ENCODE results near the gene ADNP.
"Not testable (repeated sequence)": the region's sequence is repeated elsewhere in the genome, so short reads cannot be mapped to it uniquely, and the experiment has no call there.

Gene ADNP

DNA sequence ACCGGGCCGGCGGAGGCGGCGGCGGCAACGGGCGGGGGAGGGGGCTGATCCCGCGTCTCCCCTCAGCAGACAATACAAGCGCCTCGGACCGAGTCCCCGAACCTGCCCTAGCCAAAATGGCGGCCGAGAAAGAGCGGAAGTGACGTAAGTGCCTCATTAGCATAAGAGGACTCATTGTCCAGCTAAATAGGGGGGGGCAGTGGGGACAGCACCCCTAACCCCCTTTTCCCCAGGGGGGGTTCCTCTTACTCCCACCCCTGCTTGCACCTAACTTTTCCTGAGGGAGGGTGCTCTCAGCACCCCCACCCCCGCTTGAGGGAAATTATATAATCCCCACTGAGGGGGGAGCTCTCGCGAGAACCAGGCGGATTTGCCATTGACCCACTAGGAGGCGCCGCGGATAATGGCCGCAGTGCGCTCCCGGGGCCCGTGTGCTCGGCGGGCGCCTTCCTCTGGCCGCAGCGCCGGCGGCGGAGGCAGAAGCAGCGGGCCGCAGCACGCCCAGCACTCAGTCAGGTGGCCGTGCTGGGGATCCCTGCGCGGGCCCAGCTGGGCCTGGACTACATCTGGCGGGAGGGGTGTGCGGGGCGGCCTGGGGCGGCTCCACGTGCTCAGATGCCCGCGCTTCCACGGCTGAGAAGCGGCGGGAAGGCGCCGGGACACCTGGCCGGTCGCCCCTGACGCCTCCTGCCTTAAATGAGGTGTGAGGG lies at the start of gene ADNP:
ADNP (minus strand) TSS at position 132 of the 710 bp plus-strand sequence. CDS start 27,441 bp downstream, outside the sequence.
- Histone ChIP-seq H4K20me1 (peaks cover 34% of the 10 kb centered on the region), H3K27ac (peak within 1 kb of the TSS; percentile 100), H3K4me2 (peak within 1 kb of the TSS; percentile 62), H3K9ac (peak within 1 kb of the TSS; percentile 100), H3K4me1 (peaks cover 37% of the 10 kb centered on the region), H3K36me3 (peaks cover 55% of the 10 kb centered on the region), H3K4me3 (peak within 1 kb of the TSS; percentile 100), H3K9me3 (no peaks in the 10 kb centered on the region), H3K27me3 (no peaks in the 10 kb centered on the region)
- TF ChIP-seq Cebpa-rat (IDR thresholded peaks at IDR 0.05), result no peak

DNA sequence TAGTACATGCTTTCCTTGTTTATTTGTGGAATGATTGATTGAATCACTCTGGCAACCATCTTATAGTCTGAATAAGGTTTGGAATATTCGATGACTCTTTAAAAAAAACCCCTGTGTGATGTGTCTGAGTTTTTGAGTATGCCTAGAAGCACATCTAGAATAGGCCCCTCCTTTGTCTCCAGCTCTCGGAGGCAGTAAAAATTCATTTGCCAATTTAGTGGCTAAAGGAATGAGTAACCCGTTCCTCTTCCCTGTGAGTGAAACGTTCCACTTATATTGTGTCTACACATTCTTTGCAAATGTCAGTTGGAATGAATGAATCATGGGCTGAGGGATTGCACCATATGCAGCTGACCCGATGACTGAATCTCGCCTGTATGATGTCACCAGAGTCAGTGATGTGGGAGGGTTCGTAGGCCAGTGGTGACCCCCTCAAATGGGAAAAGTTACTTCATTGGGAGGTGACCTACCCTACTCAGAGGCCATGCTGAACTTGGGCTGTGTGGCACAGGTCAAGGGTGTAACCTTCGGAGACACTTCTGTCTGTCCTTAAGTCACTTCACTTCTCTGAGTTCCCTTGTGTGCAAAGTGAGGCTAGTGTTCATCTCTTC lies 48.9 kb upstream of the ADNP start:
- Histone ChIP-seq H3K9me3 (no peaks in the 10 kb centered on the region), H3K36me3 (no peaks in the 10 kb centered on the region), H3K27me3 (no peaks in the 10 kb centered on the region), H4K20me1 (no peaks in the 10 kb centered on the region), H3K27ac (no peak overlapping the region), H3K9ac (no peak overlapping the region), H3K4me1 (peaks cover 8% of the 10 kb centered on the region), H3K4me3 (no peak overlapping the region), H3K4me2 (no peak overlapping the region)
- TF ChIP-seq Cebpa-rat (IDR thresholded peaks at IDR 0.05), result no peak

DNA sequence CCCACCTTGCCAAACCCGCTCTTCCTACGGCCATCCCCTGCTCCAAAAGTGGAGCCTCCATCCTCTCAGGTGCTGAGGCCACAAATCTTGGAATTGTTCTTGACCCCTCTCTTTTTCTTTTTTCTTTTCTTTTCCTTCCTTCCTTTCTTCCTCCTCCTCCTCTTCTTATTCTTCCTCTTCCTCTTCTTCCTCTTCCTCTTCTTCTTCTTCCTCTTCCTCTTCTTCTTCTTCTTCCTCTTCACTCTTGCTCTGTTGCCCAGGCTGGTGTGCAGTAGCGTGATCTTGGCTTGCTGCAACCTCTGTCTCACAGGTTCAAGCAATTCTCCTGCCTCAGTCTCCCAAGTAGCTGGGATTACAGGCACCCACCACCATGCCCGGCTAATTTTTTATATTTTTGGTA lies 47.3 kb upstream of the ADNP start:
- H3K27ac ChIP-seq, H3K4me1 ChIP-seq, H3K9ac ChIP-seq, H3K4me3 ChIP-seq, H4K20me1 ChIP-seq, H3K9me3 ChIP-seq, H3K4me2 ChIP-seq, H3K36me3 ChIP-seq, H3K27me3 ChIP-seq: not testable (repeated sequence)

DNA sequence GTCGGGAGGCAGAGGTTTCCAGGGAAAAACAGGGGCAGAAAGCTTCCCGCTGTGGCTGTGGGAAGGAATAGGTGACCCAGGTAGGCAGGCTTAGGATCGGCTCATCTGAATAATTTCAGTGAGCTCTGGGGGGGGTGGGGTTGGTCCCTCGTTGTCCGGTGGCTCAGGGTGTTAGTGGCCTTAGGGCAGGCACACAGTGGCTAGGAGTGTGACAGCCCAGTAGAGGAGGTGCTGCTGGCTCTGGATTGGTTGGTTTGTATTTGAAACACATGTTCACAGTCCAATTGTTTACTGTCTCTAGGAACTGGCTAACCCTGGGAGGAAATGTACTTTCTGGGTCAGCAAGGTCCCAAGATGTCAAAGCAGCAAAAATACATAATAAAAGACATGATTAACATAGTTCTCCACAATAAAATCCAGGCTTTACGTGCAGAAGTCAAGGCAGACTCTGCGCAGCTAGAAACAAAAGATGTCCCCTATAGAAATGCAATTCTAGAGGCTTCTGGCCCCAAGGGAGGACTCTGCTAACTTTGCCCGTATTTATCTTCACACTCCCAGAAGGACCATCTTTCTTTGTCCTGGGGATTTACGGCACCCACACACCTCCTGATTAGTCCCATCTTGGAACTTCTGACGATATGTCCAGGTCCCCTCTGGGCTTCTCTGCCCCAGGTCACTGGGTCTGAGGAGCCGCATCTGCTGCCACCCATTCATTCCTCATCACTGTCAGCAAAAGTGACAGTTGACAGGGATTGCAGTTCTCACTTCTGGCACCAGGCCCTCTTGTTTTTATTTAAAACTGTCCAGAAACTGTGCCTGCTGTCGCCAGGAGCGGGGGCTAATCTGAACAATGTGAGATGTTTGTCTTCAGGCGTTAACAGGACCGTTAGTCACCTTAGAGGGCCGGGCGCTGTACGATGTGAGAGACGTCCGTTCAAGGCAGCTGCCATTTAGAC lies 46.1 kb upstream of the ADNP start:
- Histone ChIP-seq H3K9me3 (no peaks in the 10 kb centered on the region), H3K27me3 (no peaks in the 10 kb centered on the region), H4K20me1 (no peaks in the 10 kb centered on the region), H3K4me1 (peaks cover 8% of the 10 kb centered on the region), H3K9ac (no peak overlapping the region), H3K4me3 (no peak overlapping the region), H3K4me2 (no peak overlapping the region), H3K27ac (no peak overlapping the region), H3K36me3 (no peaks in the 10 kb centered on the region)
- no peak for TF ChIP-seq Cebpa-rat (IDR thresholded peaks at IDR 0.05)

DNA sequence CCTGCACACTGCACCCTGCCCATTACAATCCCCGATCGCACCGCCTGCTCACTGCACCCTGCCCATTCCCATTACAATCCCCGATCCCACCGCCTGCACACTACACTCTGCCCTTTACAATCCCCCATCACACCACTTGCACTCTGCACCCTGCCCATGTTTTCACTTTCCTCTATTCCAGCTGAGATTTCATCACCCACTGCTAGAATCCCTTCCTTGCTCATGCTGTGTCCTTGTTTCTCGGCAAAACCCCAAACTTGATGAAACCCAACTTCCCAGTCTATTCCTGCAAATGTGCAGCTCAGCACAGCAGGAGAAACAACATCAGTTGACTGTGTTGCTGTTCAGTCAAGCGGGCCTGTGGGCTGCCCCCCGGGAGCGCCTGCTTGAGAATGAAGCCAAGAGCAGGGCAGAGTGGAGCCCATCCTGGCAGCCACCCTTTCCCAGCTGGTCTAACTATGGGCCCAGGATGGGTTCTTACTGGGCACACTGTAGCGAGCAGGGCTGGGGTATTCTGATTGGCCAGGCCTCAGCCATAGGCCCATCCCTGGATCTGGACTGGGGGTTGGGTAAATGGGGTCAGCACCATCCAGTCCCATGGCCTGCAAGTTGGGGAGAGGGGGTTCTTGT lies 44.6 kb upstream of the ADNP start:
- Histone ChIP-seq H3K27me3 (no peaks in the 10 kb centered on the region), H3K4me3 (no peak overlapping the region), H3K4me1 (peaks cover 8% of the 10 kb centered on the region), H4K20me1 (no peaks in the 10 kb centered on the region), H3K27ac (no peak overlapping the region), H3K36me3 (no peaks in the 10 kb centered on the region), H3K9ac (no peak overlapping the region), H3K9me3 (no peaks in the 10 kb centered on the region), H3K4me2 (no peak overlapping the region)
- no peak for TF ChIP-seq Cebpa-rat (IDR thresholded peaks at IDR 0.05)

DNA sequence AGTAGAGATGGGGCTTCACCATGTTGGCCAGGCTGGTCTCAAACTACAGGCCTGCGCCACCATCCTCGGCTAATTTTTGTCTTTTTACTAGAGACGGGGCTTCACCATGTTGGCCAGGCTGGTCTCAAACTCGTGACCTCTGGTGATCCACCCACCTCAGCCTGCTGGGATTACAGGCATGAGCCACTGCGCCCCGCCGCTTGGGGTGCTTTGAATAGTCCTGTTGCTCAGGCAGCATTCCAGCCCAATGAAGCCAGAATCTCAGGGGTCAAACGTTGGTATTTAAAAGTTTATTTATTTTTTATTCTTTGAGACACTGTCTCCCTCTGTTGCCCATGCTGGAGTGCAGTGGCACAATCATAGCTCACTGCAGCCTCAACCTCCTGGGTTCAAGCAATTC lies 38.7 kb upstream of the ADNP start:
- H3K27ac ChIP-seq, result no peak overlapping the region
- H3K36me3 ChIP-seq, result no peaks in the 10 kb centered on the region
- no peak overlapping the region for H3K4me2 ChIP-seq
- H3K9ac ChIP-seq, result no peak overlapping the region
- no peak for TF ChIP-seq Cebpa-rat (IDR thresholded peaks at IDR 0.05)
- no peaks in the 10 kb centered on the region for H4K20me1 ChIP-seq
- peaks cover 7% of the 10 kb centered on the region for H3K4me1 ChIP-seq
- H3K9me3 ChIP-seq, result no peaks in the 10 kb centered on the region
- no peak overlapping the region for H3K4me3 ChIP-seq
- no peaks in the 10 kb centered on the region for H3K27me3 ChIP-seq

DNA sequence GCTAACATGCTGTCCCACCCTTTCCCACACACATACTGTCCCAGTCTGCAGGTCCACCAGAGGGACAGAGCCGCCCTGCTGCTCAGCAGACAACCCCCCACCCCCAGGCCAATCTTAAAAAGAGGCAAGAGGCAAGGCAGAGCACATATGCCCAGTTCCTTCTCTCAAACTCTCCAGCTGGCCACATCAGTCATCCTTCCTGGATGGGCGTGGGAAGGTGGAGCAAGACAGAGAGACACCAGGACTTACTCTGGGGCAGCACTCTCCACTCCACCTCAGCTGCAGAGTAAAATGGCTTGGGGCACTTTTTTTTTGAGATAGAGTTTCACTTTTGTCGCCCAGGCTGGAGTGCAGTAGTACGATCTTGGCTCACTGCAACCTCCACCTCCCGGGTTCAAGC lies 38.2 kb upstream of the ADNP start:
- Histone ChIP-seq H3K9ac (no peak overlapping the region), H3K4me3 (no peak overlapping the region), H3K4me2 (no peak overlapping the region), H3K27me3 (no peaks in the 10 kb centered on the region), H3K36me3 (no peaks in the 10 kb centered on the region), H3K27ac (no peak overlapping the region), H4K20me1 (no peaks in the 10 kb centered on the region), H3K9me3 (no peaks in the 10 kb centered on the region), H3K4me1 (peaks cover 7% of the 10 kb centered on the region)
- TF ChIP-seq Cebpa-rat (IDR thresholded peaks at IDR 0.05), result no peak

DNA sequence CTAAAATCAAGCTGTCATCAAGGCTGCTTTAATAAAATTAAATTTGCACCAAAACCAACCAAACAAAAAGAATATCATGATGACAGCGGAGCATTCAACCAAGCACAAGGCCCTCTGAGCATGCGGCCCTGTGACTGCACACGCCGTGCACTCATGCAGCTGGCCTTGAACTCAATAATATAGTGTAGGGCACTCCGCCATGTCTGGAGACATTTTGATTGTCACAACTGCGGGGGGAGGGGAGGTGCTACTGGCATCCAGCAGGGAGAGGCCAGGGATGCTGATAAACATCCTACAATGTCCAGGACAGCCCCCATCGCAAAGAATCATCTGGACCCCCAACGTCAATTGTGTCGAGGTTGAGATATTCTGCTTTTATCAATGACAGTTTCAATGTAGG lies 37.1 kb upstream of the ADNP start:
- Histone ChIP-seq H3K4me3 (no peak overlapping the region), H4K20me1 (no peaks in the 10 kb centered on the region), H3K4me1 (peaks cover 7% of the 10 kb centered on the region), H3K4me2 (no peak overlapping the region), H3K9ac (no peak overlapping the region), H3K36me3 (no peaks in the 10 kb centered on the region), H3K27ac (no peak overlapping the region), H3K9me3 (no peaks in the 10 kb centered on the region), H3K27me3 (no peaks in the 10 kb centered on the region)
- TF ChIP-seq Cebpa-rat (IDR thresholded peaks at IDR 0.05), result no peak

DNA sequence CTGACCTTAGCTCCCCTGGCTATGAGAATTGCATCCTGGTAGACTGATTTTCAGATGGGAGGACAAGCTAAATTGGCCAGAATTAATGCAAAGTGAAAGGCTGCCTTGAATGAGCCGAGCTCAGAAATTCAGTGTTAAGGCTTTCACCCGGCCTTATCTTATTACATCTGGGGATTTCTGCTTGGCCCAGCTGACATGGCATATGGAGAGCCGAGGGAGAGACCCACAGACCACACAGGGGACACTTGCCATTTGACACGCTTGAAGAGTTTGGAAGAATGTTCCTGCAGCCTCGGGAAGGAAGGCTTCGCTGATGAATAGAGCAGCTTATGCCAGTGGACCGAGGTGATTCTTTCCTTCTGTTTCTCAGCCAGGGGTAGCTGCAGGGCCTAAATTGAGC lies 36.3 kb upstream of the ADNP start:
- Histone ChIP-seq H3K4me2 (peak overlapping the region; percentile 27), H3K27ac (no peak overlapping the region)
- no peak for TF ChIP-seq Cebpa-rat (IDR thresholded peaks at IDR 0.05)

More for the DNA sequence above, 36.3 kb upstream of the ADNP start:
- Histone ChIP-seq H3K4me1 (peaks cover 7% of the 10 kb centered on the region), H3K36me3 (no peaks in the 10 kb centered on the region), H3K9ac (0 out of 2 replicates have a peak overlapping the region, but pooled peaks have one; percentile 27), H3K9me3 (no peaks in the 10 kb centered on the region), H3K27me3 (no peaks in the 10 kb centered on the region), H3K4me3 (no peak overlapping the region), H4K20me1 (no peaks in the 10 kb centered on the region)

All from BLaER1 (cell line).